T follicular helper cell (primary cell): ENCODE data around the gene BRAT1.
"Not testable (repeated sequence)": the region's sequence is repeated elsewhere in the genome, so short reads cannot be mapped to it uniquely, and the experiment has no call there.

ENCODE experiments used
- DNase-seq: peaks from one replicate; pipeline ENCODE4 v3.0.0-alpha.2; 2020; ENCODE audit warnings: low read depth

BRAT1 gene

GRCh38 chr7:2583798-2584580, 28.7 kb upstream of the BRAT1 start:
- no peak for DNase-seq

- DNase-seq, result no peak
These were observed 26.8 kb upstream of the BRAT1 start for GRCh38 chr7:2582006-2582735.

GRCh38 chr7:2580636-2581035, 25.3 kb upstream of the BRAT1 start:
- no peak for DNase-seq

- DNase-seq, result no peak
These were observed 22.8 kb upstream of the BRAT1 start for GRCh38 chr7:2577914-2578680.

- no peak for DNase-seq
These were observed 21.6 kb upstream of the BRAT1 start for GRCh38 chr7:2576742-2577491.

GRCh38 chr7:2575733-2576340, 20.5 kb upstream of the BRAT1 start:
- no peak for DNase-seq

- no peak for DNase-seq
These were observed 19.9 kb upstream of the BRAT1 start for GRCh38 chr7:2575046-2575732.

- DNase-seq, result no peak
These were observed 18.4 kb upstream of the BRAT1 start for GRCh38 chr7:2573761-2574160.

GRCh38 chr7:2572101-2572842, 16.9 kb upstream of the BRAT1 start:
- DNase-seq, result no peak

GRCh38 chr7:2571409-2571808, 16.1 kb upstream of the BRAT1 start:
- DNase-seq, result no peak

- no peak for DNase-seq
These were observed 14.7 kb upstream of the BRAT1 start for GRCh38 chr7:2570021-2570420.

- DNase-seq, result no peak
These were observed 14.1 kb upstream of the BRAT1 start for GRCh38 chr7:2569421-2569820.

GRCh38 chr7:2568521-2569223, 13.3 kb upstream of the BRAT1 start:
- no peak for DNase-seq

GRCh38 chr7:2567679-2568278, 12.5 kb upstream of the BRAT1 start:
- DNase-seq, result no peak

- DNase-seq, result peak; percentile 34
These were observed 11.8 kb upstream of the BRAT1 start for GRCh38 chr7:2566890-2567678.

GRCh38 chr7:2566348-2566889, 11.1 kb upstream of the BRAT1 start:
- no peak for DNase-seq

GRCh38 chr7:2564970-2565540, 9.7 kb upstream of the BRAT1 start:
- DNase-seq, result no peak

GRCh38 chr7:2563955-2564354, 8.6 kb upstream of the BRAT1 start:
- not testable (repeated sequence) for DNase-seq
